Erythroblast (primary cell): ENCODE results near the gene LARGE1.

ENCODE experiments used
- GATA1 ChIP-seq: IDR thresholded peaks from 2 replicates; pipeline ENCODE4 v1.6.1; 2011; ENCODE audit warnings: low read depth, mild to moderate bottlenecking, control low read depth, low read length, moderate library complexity
- POLR2A ChIP-seq: IDR thresholded peaks from 2 replicates; pipeline ENCODE4 v1.6.1; 2011; ENCODE audit warnings: mild to moderate bottlenecking, low read length

GRCh38 chr22:33538277-33538885 lies 381.9 kb downstream of the LARGE1 start:
- TF ChIP-seq POLR2A (no peak), GATA1 (no peak)
